ENCODE data around the gene KCNA2. TPM values are rescaled to one million over a fixed set of nuclear protein-coding genes. Genes with fewer than 3 reads are reported as not detected.

The KCNA2 gene
- total RNA-seq, 1 donor from 2014 or later: 9.4 TPM

- Histone ChIP-seq H3K27ac (no peak overlapping the region), H3K36me3 (no peaks in the 10 kb centered on the region), H3K27me3 (no peaks in the 10 kb centered on the region), H3K9me3 (no peaks in the 10 kb centered on the region), H3K4me3 (no peak overlapping the region), H3K4me1 (peaks cover 0 to 4% of the 10 kb centered on the region in 2 donors)
- intact Hi-C loops (cut with DNase I): no loop called here
- peak in 1 of 2 donors; percentile 41 for DNase-seq (ENCODE audit: low spot score in 2 of 2)
- TF ChIP-seq CTCF (IDR thresholded peaks at IDR 0.05): no peak
These were observed 12.5 kb upstream of the KCNA2 start for GRCh38 chr1:110618668-110619067.

- Histone ChIP-seq H3K27ac (no peak overlapping the region), H3K9me3 (no peaks in the 10 kb centered on the region), H3K27me3 (no peaks in the 10 kb centered on the region), H3K4me1 (peaks cover 0 to 4% of the 10 kb centered on the region in 2 donors), H3K4me3 (no peak overlapping the region), H3K36me3 (no peaks in the 10 kb centered on the region)
- TF ChIP-seq CTCF (IDR thresholded peaks at IDR 0.05): no peak
- intact Hi-C loops (cut with DNase I): no loop called here
- DNase-seq (ENCODE audit: low spot score in 2 of 2): peak in 1 of 2 donors; percentile 50
These were observed 11.4 kb upstream of the KCNA2 start for GRCh38 chr1:110617589-110617988.

- intact Hi-C loops (cut with DNase I): no loop called here
These were observed 11.0 kb upstream of the KCNA2 start for GRCh38 chr1:110617116-110617515.

GRCh38 chr1:110616587-110616986, 10.4 kb upstream of the KCNA2 start:
- no peak overlapping the region for H3K27ac ChIP-seq
- no peaks in the 10 kb centered on the region for H3K9me3 ChIP-seq
- DNase-seq (ENCODE audit: low spot score in 2 of 2): no peak
- TF ChIP-seq CTCF (IDR thresholded peaks at IDR 0.05): no peak
- no peaks in the 10 kb centered on the region for H3K36me3 ChIP-seq
- no peak overlapping the region for H3K4me3 ChIP-seq
- no peaks in the 10 kb centered on the region for H3K27me3 ChIP-seq
- intact Hi-C loops (cut with DNase I): no loop called here
- H3K4me1 ChIP-seq: peaks cover 0 to 4% of the 10 kb centered on the region in 2 donors

More at GRCh38 chr1:110617116-110617515, 11.0 kb upstream of the KCNA2 start:
- Histone ChIP-seq H3K36me3 (no peaks in the 10 kb centered on the region), H3K4me3 (no peak overlapping the region), H3K9me3 (no peaks in the 10 kb centered on the region), H3K4me1 (peaks cover 0 to 4% of the 10 kb centered on the region in 2 donors), H3K27me3 (no peaks in the 10 kb centered on the region), H3K27ac (no peak overlapping the region)
- no peak for TF ChIP-seq CTCF (IDR thresholded peaks at IDR 0.05)
- DNase-seq (ENCODE audit: low spot score in 2 of 2): peak in 1 of 2 donors; percentile 37

- peak in 1 of 2 donors; percentile 73 for DNase-seq (ENCODE audit: low spot score in 2 of 2)
- intact Hi-C loops (cut with DNase I): loop anchor here (1.0 kb wide), 2 partner anchors 60 to 91 kb away; no protein-coding TSS in a partner anchor
These were observed 9.5 kb upstream of the KCNA2 start for GRCh38 chr1:110615548-110616130.

More at GRCh38 chr1:110615548-110616130, 9.5 kb upstream of the KCNA2 start:
- TF ChIP-seq CTCF (IDR thresholded peaks at IDR 0.05): peak; percentile 65 to 75 (median 70)
- Histone ChIP-seq H3K36me3 (no peaks in the 10 kb centered on the region), H3K4me3 (no peak overlapping the region), H3K27ac (no peak overlapping the region), H3K9me3 (no peaks in the 10 kb centered on the region), H3K27me3 (no peaks in the 10 kb centered on the region), H3K4me1 (peaks cover 0 to 4% of the 10 kb centered on the region in 2 donors)
